HG02884 (cell line): ENCODE data around the gene TBC1D30.

Experiments
- ATAC-seq: cut with Tn5 transposase; IDR thresholded peaks from one replicate; pipeline ENCODE4 v1.9.1; 2021; ENCODE audit warnings: mild to moderate bottlenecking, moderate library complexity; ENCODE audit not compliant: unreplicated experiment

The TBC1D30 gene

GRCh38 chr12:64903479-64904152, 79.2 kb downstream of the TBC1D30 start:
- no peak for ATAC-seq

- no peak for ATAC-seq
These were observed 82.7 kb downstream of the TBC1D30 start for GRCh38 chr12:64907097-64907496.

- no peak for ATAC-seq
These were observed 84.7 kb downstream of the TBC1D30 start for GRCh38 chr12:64909124-64909523.

- ATAC-seq, result no peak
These were observed 86.6 kb downstream of the TBC1D30 start for GRCh38 chr12:64911081-64911480.

GRCh38 chr12:64911912-64912311, 87.5 kb downstream of the TBC1D30 start:
- ATAC-seq, result no peak

- ATAC-seq, result no peak
These were observed 88.2 kb downstream of the TBC1D30 start for GRCh38 chr12:64912516-64913255.

- ATAC-seq, result no peak
These were observed 90.8 kb downstream of the TBC1D30 start for GRCh38 chr12:64915242-64915641.

- ATAC-seq, result no peak
These were observed 92.2 kb downstream of the TBC1D30 start for GRCh38 chr12:64916411-64917261.

- no peak for ATAC-seq
These were observed 93.9 kb downstream of the TBC1D30 start for GRCh38 chr12:64918344-64918743.

- ATAC-seq, result no peak
These were observed 94.4 kb downstream of the TBC1D30 start for GRCh38 chr12:64918801-64919200.

- ATAC-seq, result no peak
These were observed 98.4 kb downstream of the TBC1D30 start for GRCh38 chr12:64922853-64923252.

- ATAC-seq, result no peak
These were observed 99.1 kb downstream of the TBC1D30 start for GRCh38 chr12:64923536-64923935.
